GM12874 (cell line): ENCODE data around the gene BPIFB2.

Experiments used
- TF ChIP-seq, protein P1 (sequence below): IDR thresholded peaks from 2 replicates; pipeline ENCODE4 v1.5.1; 2011; ENCODE audit warnings: low read depth, mild to moderate bottlenecking, control low read depth, low read length, moderate library complexity; ENCODE audit not compliant: insufficient read depth

BPIFB2 gene

DNA sequence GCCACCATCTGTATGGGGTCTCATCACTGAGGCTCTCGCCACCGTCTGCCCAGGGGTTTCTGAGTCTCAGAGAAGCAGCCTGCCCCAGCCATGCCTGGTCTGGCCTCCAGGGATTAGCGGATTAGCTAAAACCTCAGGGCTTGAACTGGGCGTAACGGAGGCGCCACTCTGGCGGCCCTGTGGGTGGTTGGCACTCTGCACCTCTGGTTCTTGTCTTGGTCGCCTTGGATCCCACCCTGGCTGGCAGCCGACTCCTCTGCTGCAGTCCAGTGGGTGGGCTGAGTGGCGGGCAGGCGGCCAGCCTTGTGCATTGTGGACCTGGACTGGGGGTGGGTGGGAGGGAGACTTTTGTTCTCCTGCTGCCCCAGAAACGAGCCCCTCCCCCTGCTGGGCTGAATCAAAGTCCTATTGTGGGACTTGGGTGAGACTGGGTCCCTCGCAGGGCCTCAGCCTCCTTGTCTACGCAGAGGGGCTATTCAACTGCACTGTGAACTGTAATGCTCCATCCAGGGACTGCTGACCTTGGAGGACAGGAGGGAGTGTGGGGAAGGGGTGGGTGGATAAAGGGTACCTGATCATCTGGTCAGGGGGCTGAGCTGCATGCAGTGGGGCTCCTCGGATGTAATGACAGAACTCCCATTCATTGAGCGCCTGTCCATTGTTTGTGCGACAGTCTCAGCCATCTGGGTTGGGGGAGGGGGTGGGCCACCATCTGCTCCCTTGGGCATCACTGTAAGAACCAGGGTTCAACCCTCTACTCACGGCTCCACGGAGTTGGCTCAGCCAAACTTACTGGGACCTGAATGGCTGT is 27.2 kb upstream of the BPIFB2 start:
- TF ChIP-seq, protein P1, sequence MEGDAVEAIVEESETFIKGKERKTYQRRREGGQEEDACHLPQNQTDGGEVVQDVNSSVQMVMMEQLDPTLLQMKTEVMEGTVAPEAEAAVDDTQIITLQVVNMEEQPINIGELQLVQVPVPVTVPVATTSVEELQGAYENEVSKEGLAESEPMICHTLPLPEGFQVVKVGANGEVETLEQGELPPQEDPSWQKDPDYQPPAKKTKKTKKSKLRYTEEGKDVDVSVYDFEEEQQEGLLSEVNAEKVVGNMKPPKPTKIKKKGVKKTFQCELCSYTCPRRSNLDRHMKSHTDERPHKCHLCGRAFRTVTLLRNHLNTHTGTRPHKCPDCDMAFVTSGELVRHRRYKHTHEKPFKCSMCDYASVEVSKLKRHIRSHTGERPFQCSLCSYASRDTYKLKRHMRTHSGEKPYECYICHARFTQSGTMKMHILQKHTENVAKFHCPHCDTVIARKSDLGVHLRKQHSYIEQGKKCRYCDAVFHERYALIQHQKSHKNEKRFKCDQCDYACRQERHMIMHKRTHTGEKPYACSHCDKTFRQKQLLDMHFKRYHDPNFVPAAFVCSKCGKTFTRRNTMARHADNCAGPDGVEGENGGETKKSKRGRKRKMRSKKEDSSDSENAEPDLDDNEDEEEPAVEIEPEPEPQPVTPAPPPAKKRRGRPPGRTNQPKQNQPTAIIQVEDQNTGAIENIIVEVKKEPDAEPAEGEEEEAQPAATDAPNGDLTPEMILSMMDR, result no peak

DNA sequence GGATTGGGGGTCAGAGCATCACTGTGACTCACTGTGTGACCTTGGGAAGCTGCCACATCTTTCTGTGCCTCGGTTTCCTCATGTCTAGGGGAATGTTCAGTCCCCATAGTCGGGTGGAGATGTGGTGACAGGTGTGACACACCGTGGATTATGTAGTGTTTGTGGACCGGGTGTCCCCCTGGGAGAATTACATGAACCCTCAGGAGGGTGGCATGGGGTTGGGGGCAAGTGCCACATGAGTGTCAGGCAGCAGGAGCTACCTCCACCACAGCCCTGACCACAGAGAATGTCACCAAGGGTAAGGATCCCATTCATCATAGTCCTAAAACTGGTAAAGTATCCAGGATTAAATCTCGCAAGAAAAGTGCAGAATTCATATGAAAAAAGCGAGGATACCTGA is 26.5 kb upstream of the BPIFB2 start:
- TF ChIP-seq, protein P1, result no peak

- TF ChIP-seq, protein P1, result no peak
Measured at GRCh38 chr20:32982617-32983458, 24.7 kb upstream of the BPIFB2 start.

DNA sequence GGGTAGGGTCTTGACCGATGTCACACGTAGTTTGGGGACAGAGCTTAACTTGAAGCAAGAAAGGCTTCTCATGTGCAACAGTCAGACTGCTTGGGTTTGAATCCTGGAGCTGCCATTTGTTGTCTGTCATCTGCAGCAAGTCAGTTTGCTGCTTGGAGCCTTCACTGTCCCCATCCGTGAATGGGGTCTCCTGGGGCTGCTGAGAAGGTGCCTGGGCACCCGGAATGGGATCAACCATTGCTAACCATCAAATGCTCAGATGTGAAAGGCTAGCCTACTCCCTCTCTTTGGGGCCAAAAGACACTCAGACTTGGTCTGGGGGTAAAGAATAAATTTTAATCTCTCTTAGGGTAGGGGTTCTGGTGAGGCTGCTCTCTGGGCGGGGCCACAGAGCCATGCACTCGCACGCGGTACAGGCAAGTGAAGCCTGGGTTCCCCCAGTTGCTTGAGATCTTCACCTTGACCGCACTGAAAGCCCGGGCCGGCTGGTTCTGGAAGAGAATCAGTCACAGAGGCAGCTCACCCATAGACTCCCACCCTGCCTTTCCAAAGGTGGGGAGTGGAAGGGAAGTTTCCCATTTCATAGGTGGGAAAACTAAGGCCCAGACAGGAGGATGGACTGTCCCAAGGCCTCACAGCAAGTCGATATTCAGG is 23.9 kb upstream of the BPIFB2 start:
- TF ChIP-seq, protein P1, result no peak

DNA sequence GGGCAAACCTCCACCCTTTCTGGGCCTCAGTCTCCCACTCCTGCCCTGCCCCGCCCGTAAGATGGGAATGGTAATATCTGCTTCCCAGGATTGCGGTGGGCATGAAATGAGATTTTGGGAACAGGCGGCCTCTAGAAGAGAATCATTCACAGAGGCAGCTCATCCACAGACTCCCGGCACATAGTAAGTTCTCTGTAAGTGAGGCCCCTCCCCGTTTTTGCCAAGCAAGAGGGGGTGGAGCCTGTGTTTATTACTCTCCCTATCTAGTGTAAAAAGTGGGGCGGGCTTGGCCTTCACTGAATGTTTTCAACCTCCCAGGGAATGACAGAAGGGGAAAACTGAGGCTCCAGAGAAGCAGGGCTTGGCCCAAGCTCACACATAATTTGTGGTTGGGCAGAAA is 23.3 kb upstream of the BPIFB2 start:
- TF ChIP-seq, protein P1, result no peak

DNA sequence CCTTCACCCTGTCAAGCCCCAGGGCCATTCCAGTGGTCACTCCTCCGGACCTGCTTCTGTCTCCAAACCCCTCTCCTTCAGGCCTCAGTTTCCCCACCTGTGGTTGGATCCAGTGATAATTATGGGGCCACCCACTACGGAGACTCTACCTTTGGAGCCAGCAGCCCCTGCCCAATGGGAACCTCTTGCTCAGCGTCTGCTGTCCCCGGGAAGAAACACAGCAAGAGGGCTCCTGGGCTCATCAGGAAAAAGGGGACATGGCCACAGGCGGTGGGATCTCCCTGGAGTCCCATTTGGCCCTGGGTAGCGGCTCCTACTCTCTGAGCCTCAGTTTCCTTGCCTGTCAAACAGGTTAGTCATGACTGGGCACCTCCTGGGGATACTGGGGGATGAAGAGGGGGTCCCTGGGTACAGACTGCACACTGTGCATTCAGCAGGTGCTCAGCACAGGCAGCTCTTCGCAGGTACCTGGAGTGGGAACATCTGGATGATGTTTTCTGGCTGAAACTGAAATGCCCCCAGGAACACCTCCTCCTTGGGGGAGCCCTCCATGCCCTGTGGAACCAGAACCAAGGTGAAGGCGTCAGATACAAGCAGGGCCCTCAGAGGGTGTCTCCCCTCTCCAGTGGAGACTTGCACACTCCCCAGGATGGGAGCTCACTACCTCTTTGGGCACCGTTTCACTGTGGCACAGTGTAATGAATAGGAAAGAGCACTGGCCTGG is 22.7 kb upstream of the BPIFB2 start:
- TF ChIP-seq, protein P1, result no peak
